ENCODE results near the gene ZSWIM3. TPM values are rescaled to one million over a fixed set of nuclear protein-coding genes. Genes with fewer than 3 reads are reported as not detected.
"Not testable (repeated sequence)": the region's sequence is repeated elsewhere in the genome, so short reads cannot be mapped to it uniquely, and the experiment has no call there.

Gene ZSWIM3
- total RNA-seq: 5.0 and 7.9 TPM in 2 replicates

- peak; percentile 100 for DNase-seq (ENCODE audit: low read depth in 2 of 2)
Measured at GRCh38 chr20:45857114-45857881, at the start of gene ZSWIM3, which contains the start of gene ACOT8. TSS of gene ZSWIM3 (plus strand) at chr20:45857614. CDS start at chr20:45857826, 212 bp downstream. TSS of gene ACOT8 (minus strand) at chr20:45857392. CDS start at chr20:45857315, 77 bp downstream.

- peak in 1 of 2 donors; percentile 77 for DNase-seq (ENCODE audit: low read depth in 2 of 2)
Measured at GRCh38 chr20:45810191-45810970, 47.0 kb upstream of the ZSWIM3 start.

GRCh38 chr20:45812157-45813005, 45.0 kb upstream of the ZSWIM3 start, which contains the start of gene UBE2C:
TSS of gene UBE2C (plus strand) at chr20:45812644. CDS start at chr20:45812696, 52 bp downstream.
- DNase-seq (ENCODE audit: low read depth in 2 of 2): peak; percentile 99 to 100

GRCh38 chr20:45813006-45813340, 44.4 kb upstream of the ZSWIM3 start:
- DNase-seq (ENCODE audit: low read depth in 2 of 2): no peak

- DNase-seq (ENCODE audit: low read depth in 2 of 2): no peak
Measured at GRCh38 chr20:45813489-45813888, 43.9 kb upstream of the ZSWIM3 start.

- no peak for DNase-seq (ENCODE audit: low read depth in 2 of 2)
Measured at GRCh38 chr20:45814314-45814713, 43.1 kb upstream of the ZSWIM3 start.

- no peak for DNase-seq (ENCODE audit: low read depth in 2 of 2)
Measured at GRCh38 chr20:45816951-45817350, 40.5 kb upstream of the ZSWIM3 start.

- DNase-seq (ENCODE audit: low read depth in 2 of 2): peak in 1 of 2 donors; percentile 62
Measured at GRCh38 chr20:45817376-45818194, 39.8 kb upstream of the ZSWIM3 start.

GRCh38 chr20:45818239-45818638, 39.2 kb upstream of the ZSWIM3 start:
- DNase-seq (ENCODE audit: low read depth in 2 of 2): no peak

GRCh38 chr20:45819466-45819865, 37.9 kb upstream of the ZSWIM3 start:
- no peak for DNase-seq (ENCODE audit: low read depth in 2 of 2)

GRCh38 chr20:45821947-45822346, 35.5 kb upstream of the ZSWIM3 start:
- no peak for DNase-seq (ENCODE audit: low read depth in 2 of 2)

GRCh38 chr20:45822857-45823256, 34.6 kb upstream of the ZSWIM3 start:
- peak in 1 of 2 donors; percentile 27 for DNase-seq (ENCODE audit: low read depth in 2 of 2)

GRCh38 chr20:45823949-45824835, 33.2 kb upstream of the ZSWIM3 start:
- peak; percentile 64 for DNase-seq (ENCODE audit: low read depth in 2 of 2)

- DNase-seq (ENCODE audit: low read depth in 2 of 2): no peak
Measured at GRCh38 chr20:45826381-45827019, 30.9 kb upstream of the ZSWIM3 start.

GRCh38 chr20:45827030-45827652, 30.3 kb upstream of the ZSWIM3 start, which contains the start of gene TNNC2:
TSS of gene TNNC2 (minus strand) at chr20:45827312. CDS start at chr20:45827248, 64 bp downstream.
- no peak for DNase-seq (ENCODE audit: low read depth in 2 of 2)

- no peak for DNase-seq (ENCODE audit: low read depth in 2 of 2)
Measured at GRCh38 chr20:45827712-45828111, 29.7 kb upstream of the ZSWIM3 start.

GRCh38 chr20:45828589-45828988, 28.8 kb upstream of the ZSWIM3 start:
- no peak for DNase-seq (ENCODE audit: low read depth in 2 of 2)

GRCh38 chr20:45829673-45830106, 27.7 kb upstream of the ZSWIM3 start:
- DNase-seq (ENCODE audit: low read depth in 2 of 2): not testable (repeated sequence)

All from lung microvascular endothelial cell (primary cell).